NT2/D1 (cell line): ENCODE measurements around the gene FAIM2.

Experiments
- SUZ12 ChIP-seq: IDR thresholded peaks from 2 replicates; pipeline ENCODE4 v1.6.1; 2011; ENCODE audit not compliant: insufficient read length, insufficient read depth; ENCODE audit errors: extremely low read depth
- YY1 ChIP-seq: IDR thresholded peaks from 2 replicates; pipeline ENCODE4 v1.6.1; 2011; ENCODE audit not compliant: insufficient read length, insufficient read depth
- ZNF274 ChIP-seq: IDR thresholded peaks from 2 replicates; pipeline ENCODE4 v1.6.1; 2011; ENCODE audit warnings: mild to moderate bottlenecking, low read depth, low read length

- TF ChIP-seq ZNF274: no peak
- TF ChIP-seq SUZ12: no peak
- no peak for TF ChIP-seq YY1
Observed at GRCh38 chr12:49901986-49902385, 1.7 kb downstream of the FAIM2 start.
